Aorta (tissue), 5 donors: ENCODE measurements around the gene PGD. TPM values are rescaled to one million over a fixed set of nuclear protein-coding genes. Genes with fewer than 3 reads are reported as not detected.
"Not testable (repeated sequence)": the region's sequence is repeated elsewhere in the genome, so short reads cannot be mapped to it uniquely, and the experiment has no call there.

Experiments used
- ATAC-seq: fragments of 200-7000 bp; cut with Tn5 transposase; one replicate; pipeline ENCODE4 v1.9.1; 2022; ENCODE audit warnings: moderate library complexity; ENCODE audit not compliant: low FRiP score
- DNase-seq, 2 donors: peaks; one replicate each; pipeline ENCODE4 v3.0.0-alpha.2; 2020
- H3K27ac ChIP-seq, 2 donors: one replicate each; pipeline ENCODE4 v1.5.1; 2013; ENCODE audit warnings: low read length in 2 of 2, mild to moderate bottlenecking in 2 of 2, moderate library complexity in 2 of 2, control low read depth in 1 of 2, inconsistent platforms in 1 of 2, low read depth in 1 of 2
- H3K27me3 ChIP-seq, 2 donors: one replicate each; pipeline ENCODE4 v1.6.1; 2013; ENCODE audit warnings: control low read depth in 1 of 2, low read length in 1 of 2, mild to moderate bottlenecking in 1 of 2, moderate library complexity in 1 of 2; ENCODE audit not compliant: insufficient read depth in 2 of 2, control insufficient read depth in 1 of 2
- H3K36me3 ChIP-seq, 2 donors: one replicate each; pipeline ENCODE4 v1.6.1; 2013; ENCODE audit warnings: control low read depth in 1 of 2, low read length in 1 of 2, mild to moderate bottlenecking in 1 of 2; ENCODE audit not compliant: insufficient read depth in 2 of 2, control insufficient read depth in 1 of 2
- H3K4me1 ChIP-seq, 2 donors: one replicate each; pipeline ENCODE4 v1.6.1; 2013; ENCODE audit warnings: low read length in 2 of 2, control low read depth in 1 of 2, mild to moderate bottlenecking in 1 of 2, moderate library complexity in 1 of 2; ENCODE audit not compliant: insufficient read depth in 2 of 2, control insufficient read depth in 1 of 2
- H3K4me3 ChIP-seq, 2 donors: one replicate each; pipeline ENCODE4 v1.5.1; 2013; ENCODE audit warnings: low read length in 2 of 2, control low read depth in 1 of 2, mild to moderate bottlenecking in 1 of 2
- H3K9me3 ChIP-seq: one replicate; pipeline ENCODE4 v1.6.1; 2013; ENCODE audit warnings: mild to moderate bottlenecking, low read length; ENCODE audit not compliant: control insufficient read depth
- WGBS, 2 donors: extraction: QIAGEN DNeasy Blood & Tissue Kit; methylation state at CpG; one replicate each; pipeline ENCODE4 v1.1.7; 2013; 5-methylcytosine and 5-hydroxymethylcytosine counted together
- intact Hi-C, 2 donors: fragments of 100-400 bp; cut with DNase I; formaldehyde crosslinking; loops; one replicate each; pipeline versions ENCODE4 v1.14.2 to v1.15.0; 2022
- long read RNA-seq, 2 donors: library from polyadenylated mRNA; unstranded; transcript quantifications; one replicate each; pipeline ENCODE4 v2.0.0, GENCODE V29; 2020 to 2021
- polyA plus RNA-seq, 2 donors: library from polyadenylated mRNA; stranded (reverse); fragments of 200-250 nt; gene quantifications; one replicate each; pipeline ENCODE4 v1.2.3, GENCODE V29; 2013
- total RNA-seq, 2 donors: library from RNA; stranded (reverse); fragmentation: NEBNext Ultra II Directional; extraction: Animal tissue kit (Norgen Biotek cat#: 25700); gene quantifications; one replicate each; pipeline ENCODE4 v1.2.1, GENCODE V29; 2021
- donor health status: healthy with polysubstance abuse.
- donor health status: Bipolar disorder and iron deficiency.
- donor health status: DM: no; HTN: no; CAD: no.
- donor health status: DM: no; HTN: no; CAD: no.
- donor health status: DM: yes; HTN: yes; CAD: no.

Gene PGD
- total RNA-seq (10 to 100 TPM; 46.7 TPM), polyA plus RNA-seq (10 to 100 TPM; 28.7 to 80.8 TPM)
- long read RNA-seq, donor 1, transcript PGD-201 (13 exons, 1,885 nt) = major isoform, 242 of 279 reads
- long read RNA-seq, donor 1, partial matches to known transcripts = 22 of 279 reads
- long read RNA-seq, donor 1, other reads (novel, unspliced or antisense) = 14 of 279 reads
- long read RNA-seq, donor 2, transcript PGD-201 (13 exons, 1,885 nt) = major isoform, 21 of 34 reads
- long read RNA-seq, donor 2, partial matches to known transcripts = 11 of 34 reads
- long read RNA-seq, donor 2, other reads (novel, unspliced or antisense) = 2 of 34 reads

DNA sequence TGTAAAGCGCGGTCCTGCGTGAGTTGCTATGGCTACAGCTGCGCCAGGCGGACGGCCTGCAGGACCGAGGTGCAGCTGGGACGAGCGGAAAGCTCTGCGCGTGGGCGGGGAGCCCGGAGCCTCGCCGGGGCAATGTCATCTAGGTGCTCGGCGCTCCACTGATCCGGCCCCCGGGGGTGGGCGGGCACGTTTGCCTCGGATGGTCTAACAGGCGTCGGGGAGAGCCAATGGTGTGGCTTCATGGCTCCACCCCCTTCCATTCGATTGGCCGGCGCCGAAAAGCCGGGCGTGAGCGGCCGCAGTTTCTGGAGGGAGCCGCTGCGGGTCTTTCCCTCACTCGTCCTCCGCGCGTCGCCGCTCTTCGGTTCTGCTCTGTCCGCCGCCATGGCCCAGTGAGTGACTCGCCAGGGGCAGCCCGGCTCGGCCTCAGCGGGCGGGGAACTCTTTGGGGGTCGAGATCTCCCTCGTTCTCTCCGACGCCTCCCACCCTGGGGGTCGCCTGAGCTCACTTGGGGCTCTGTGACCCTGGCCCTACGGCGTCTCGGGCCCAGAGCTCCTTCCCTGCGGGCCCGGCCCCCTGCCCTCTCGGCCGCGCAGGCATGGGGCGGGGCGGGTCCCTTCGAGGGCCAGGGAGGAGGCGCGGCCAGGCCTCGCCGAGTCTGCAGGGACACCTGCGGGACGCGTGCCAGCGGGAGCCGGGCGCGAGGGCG is at the start of gene PGD:
Gene PGD (plus strand): TSS at position 331 of the 710 bp plus-strand sequence. CDS start 54 bp downstream, at position 385.
- intact Hi-C loops = loop anchor here in 1 of 2 donors (1.0 kb wide), 2 partner anchors 22 to 31 kb away; partner anchors contain the start of gene CENPS
- DNase-seq = peak; percentile 99 to 100
- Histone ChIP-seq H3K27me3 (no peaks in the 10 kb centered on the region), H3K4me3 (peak within 1 kb of the TSS; percentile 84 to 85), H3K27ac (peak within 1 kb of the TSS in 1 of 2 donors; percentile 50), H3K4me1 (no peaks in the 10 kb centered on the region), H3K36me3 (no peaks in the 10 kb centered on the region), H3K9me3 (no peaks in the 10 kb centered on the region)
- ATAC-seq = peak; percentile 100
- WGBS, 2 donors = 1% methylated on average over 72 to 76 of the region's 76 CpGs

DNA sequence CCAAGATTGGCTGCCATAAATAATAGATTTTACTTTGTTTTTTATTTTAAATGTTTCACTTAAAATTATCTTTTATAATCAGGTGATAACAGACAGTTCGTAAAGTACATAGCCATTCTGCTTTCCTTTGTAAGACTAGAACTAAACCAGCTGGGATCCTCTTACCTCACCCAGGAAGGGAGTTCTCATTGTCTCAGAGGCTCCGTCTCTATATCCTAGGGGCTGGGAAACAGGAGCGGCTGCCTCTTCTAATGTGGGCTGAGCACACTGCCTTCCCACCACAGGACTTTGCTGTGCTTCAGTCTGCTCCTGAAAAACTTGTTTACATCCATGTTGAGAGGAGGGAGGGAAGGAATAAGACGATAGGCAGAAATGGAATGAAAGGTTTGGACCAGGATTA is 45.6 kb upstream of the PGD start:
- 61 to 65% methylated on average over 4 of the region's 4 CpGs for WGBS, 2 donors
- H3K4me1 ChIP-seq = no peaks in the 10 kb centered on the region
- no peak overlapping the region for H3K4me3 ChIP-seq
- H3K36me3 ChIP-seq = peaks cover 0 to 1% of the 10 kb centered on the region in 2 donors
- intact Hi-C loops = no loop called here
- DNase-seq (no peak), ATAC-seq (no peak)
- H3K27me3 ChIP-seq = no peaks in the 10 kb centered on the region
- H3K27ac ChIP-seq = no peak overlapping the region
- H3K9me3 ChIP-seq = no peaks in the 10 kb centered on the region

DNA sequence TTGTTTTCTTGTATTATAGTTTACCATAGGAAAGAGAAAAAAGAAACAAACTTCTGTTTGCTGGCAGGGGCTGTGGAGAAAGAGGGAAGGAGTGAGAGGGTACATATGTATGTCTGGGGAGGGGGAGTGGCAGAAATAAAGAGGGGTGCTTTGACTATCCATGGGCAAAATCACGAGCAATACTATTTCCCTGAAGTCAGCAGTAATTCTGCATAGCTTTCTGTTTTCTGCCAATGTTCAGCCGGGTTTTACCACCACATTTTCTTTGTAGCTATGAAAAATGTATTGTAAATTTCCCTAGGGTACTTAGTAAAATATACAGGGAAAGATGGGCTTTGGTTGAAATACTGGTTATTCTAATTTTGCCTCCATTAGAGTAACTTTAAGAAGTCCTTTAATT is 45.2 kb upstream of the PGD start:
- no peak for ATAC-seq
- Histone ChIP-seq H3K27me3 (no peaks in the 10 kb centered on the region), H3K9me3 (no peaks in the 10 kb centered on the region), H3K27ac (no peak overlapping the region), H3K36me3 (peaks cover 0 to 1% of the 10 kb centered on the region in 2 donors), H3K4me1 (no peaks in the 10 kb centered on the region), H3K4me3 (no peak overlapping the region)
- intact Hi-C loops = no loop called here
- DNase-seq = no peak
- WGBS, 2 donors = 36 to 42% methylated on average over 2 of the region's 2 CpGs

DNA sequence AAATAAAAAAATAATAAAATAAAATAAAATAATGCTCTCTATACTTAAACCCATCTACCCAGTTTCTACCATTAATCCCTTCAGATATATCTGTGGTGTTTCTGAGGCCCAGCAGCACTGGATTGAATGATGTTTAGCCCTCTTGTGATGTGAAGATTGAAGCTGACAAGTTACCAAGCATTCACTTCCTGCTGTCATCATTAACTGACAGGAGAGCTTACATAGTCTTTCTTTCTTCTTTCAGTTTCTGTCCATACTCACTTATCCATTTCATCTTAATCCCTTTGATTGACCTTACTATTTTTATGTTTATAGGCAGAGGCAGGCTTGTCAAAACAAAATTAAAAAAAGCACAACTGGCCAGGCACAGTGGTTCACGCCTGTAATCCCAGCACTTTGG is 38.8 kb upstream of the PGD start:
- Histone ChIP-seq H3K4me1 (no peaks in the 10 kb centered on the region), H3K27me3 (no peaks in the 10 kb centered on the region), H3K9me3 (no peaks in the 10 kb centered on the region), H3K27ac (no peak overlapping the region), H3K4me3 (no peak overlapping the region), H3K36me3 (peaks cover 2 to 8% of the 10 kb centered on the region in 2 donors)
- ATAC-seq (no peak), DNase-seq (no peak)
- intact Hi-C loops = no loop called here
- 83 to 89% methylated on average over 1 of the region's 1 CpG for WGBS, 2 donors

DNA sequence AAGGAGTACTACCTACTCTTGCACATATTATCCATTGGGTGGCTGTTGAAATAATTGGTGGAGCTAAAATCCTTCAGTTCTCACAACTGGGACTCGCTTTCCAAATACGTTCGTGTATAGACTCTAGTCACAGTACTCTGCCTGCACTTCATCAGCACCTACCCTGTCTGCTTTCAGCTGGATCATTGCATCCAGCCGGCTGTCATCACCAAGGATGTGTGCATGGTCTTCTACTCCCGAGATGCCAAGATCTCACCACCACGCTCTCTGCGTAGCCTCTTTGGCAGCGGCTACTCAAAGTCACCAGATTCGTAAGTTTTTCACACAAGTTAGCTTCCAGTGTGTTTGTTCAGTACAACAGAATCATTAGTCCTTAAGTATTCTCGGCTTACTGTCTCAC is 37.3 kb upstream of the PGD start:
- no peak for DNase-seq
- peaks cover 6 to 13% of the 10 kb centered on the region in 2 donors for H3K36me3 ChIP-seq
- no peak overlapping the region for H3K4me3 ChIP-seq
- WGBS, 2 donors = 93% methylated on average over 10 of the region's 10 CpGs
- H3K9me3 ChIP-seq = no peaks in the 10 kb centered on the region
- no peak for ATAC-seq
- no peaks in the 10 kb centered on the region for H3K4me1 ChIP-seq
- H3K27me3 ChIP-seq = no peaks in the 10 kb centered on the region
- no peak overlapping the region for H3K27ac ChIP-seq
- intact Hi-C loops = no loop called here

DNA sequence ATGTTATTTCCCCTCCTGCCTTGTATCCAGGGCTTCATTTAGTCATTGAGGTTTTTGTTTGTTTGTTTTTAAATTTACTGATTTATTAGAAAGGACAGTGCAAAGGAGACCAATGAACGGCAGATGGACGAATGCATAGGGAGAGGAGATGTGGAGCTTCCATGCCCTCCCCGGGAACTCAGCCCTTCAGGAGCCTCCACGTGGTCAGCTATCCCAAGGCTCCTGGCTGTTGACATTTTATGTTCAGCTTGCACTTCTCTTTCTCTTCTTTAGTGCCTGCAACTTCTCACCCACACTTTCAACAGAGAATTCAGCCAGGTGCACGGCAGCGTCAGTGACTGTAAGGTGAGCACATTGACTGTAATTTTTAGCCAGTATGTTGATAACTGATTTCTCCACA is 30.7 kb upstream of the PGD start:
- H3K27ac ChIP-seq = no peak overlapping the region
- WGBS, 2 donors = 80 to 81% methylated on average over 6 of the region's 6 CpGs
- H3K36me3 ChIP-seq = peaks cover 8 to 9% of the 10 kb centered on the region in 2 donors
- H3K27me3 ChIP-seq = no peaks in the 10 kb centered on the region
- H3K4me3 ChIP-seq = no peak overlapping the region
- H3K9me3 ChIP-seq = no peaks in the 10 kb centered on the region
- DNase-seq (no peak), ATAC-seq (no peak)
- intact Hi-C loops = no loop called here
- H3K4me1 ChIP-seq = no peaks in the 10 kb centered on the region

DNA sequence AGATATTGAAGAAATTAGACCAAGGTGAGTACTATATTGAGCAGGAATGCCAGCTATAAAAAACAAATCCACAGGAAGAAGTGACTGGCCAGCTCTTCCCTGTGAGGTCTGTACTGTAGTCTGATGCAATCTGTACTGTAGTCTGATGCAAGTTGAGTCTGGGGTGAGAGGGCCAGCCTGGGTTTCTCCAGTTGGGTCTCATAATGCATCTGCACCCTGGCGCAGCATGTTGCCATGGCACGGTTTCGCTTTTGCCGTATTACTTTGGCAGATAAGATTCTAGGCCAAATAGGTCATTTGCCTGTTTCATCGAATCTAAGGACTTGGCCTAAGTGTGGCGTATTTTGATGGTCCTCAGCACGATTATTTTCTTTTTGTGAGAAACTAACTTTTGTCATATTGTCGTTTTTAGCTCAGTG is 24.4 kb upstream of the PGD start:
- no peak for ATAC-seq
- no peaks in the 10 kb centered on the region for H3K9me3 ChIP-seq
- 89 to 90% methylated on average over 8 of the region's 8 CpGs for WGBS, 2 donors
- H3K27me3 ChIP-seq = no peaks in the 10 kb centered on the region
- peaks cover 0 to 4% of the 10 kb centered on the region in 2 donors for H3K36me3 ChIP-seq
- no peak for DNase-seq
- H3K4me1 ChIP-seq = no peaks in the 10 kb centered on the region
- no peak overlapping the region for H3K27ac ChIP-seq
- intact Hi-C loops = no loop called here
- no peak overlapping the region for H3K4me3 ChIP-seq

GRCh38 chr1:10377365-10378029 is 21.4 kb upstream of the PGD start:
- not testable (repeated sequence) for H3K36me3 ChIP-seq, H3K4me3 ChIP-seq, H3K27me3 ChIP-seq, H3K9me3 ChIP-seq, H3K4me1 ChIP-seq
- H3K27ac ChIP-seq = peak overlapping the region in 1 of 2 donors; percentile 37
- DNase-seq (peak; percentile 79 to 85), ATAC-seq (peak; percentile 92)
- WGBS, 2 donors = 11 to 13% methylated on average over 14 of the region's 14 CpGs
- intact Hi-C loops = loop anchor here (1.0 to 5.0 kb wide), 3 partner anchors 21 to 115 kb away; no protein-coding TSS in a partner anchor
